ENCODE results near the gene CDYL2.

DNA sequence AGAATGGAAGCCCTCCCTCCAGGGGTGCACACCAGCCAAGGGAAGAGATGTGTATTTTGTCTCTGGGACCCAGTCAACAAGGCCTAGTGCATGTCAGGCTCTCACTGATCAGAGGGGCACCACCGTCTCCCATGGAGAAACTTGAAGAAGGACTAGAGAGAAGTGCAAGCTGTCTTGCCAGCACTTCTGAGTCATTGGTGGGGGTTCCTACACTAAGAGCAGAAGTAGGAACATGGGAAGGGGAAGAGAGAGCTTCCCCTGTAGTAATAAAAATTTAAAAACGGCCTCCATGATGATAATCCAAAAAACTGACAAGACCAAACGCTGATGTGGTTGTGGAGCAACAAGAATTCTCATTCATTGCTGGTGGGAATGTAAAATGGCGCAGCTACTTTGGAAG lies 217.3 kb downstream of the CDYL2 start:
- TF ChIP-seq, protein P1, sequence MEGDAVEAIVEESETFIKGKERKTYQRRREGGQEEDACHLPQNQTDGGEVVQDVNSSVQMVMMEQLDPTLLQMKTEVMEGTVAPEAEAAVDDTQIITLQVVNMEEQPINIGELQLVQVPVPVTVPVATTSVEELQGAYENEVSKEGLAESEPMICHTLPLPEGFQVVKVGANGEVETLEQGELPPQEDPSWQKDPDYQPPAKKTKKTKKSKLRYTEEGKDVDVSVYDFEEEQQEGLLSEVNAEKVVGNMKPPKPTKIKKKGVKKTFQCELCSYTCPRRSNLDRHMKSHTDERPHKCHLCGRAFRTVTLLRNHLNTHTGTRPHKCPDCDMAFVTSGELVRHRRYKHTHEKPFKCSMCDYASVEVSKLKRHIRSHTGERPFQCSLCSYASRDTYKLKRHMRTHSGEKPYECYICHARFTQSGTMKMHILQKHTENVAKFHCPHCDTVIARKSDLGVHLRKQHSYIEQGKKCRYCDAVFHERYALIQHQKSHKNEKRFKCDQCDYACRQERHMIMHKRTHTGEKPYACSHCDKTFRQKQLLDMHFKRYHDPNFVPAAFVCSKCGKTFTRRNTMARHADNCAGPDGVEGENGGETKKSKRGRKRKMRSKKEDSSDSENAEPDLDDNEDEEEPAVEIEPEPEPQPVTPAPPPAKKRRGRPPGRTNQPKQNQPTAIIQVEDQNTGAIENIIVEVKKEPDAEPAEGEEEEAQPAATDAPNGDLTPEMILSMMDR (IDR thresholded peaks at IDR 0.05) = no peak
- no peak for TF ChIP-seq ZFX (IDR thresholded peaks at IDR 0.05; ENCODE audit: borderline replicate concordance)

Data from 22Rv1 (cell line).